HG03354 (cell line): Measurements from ENCODE around the gene GALNTL6.

ENCODE experiments used
- ATAC-seq: cut with Tn5 transposase; IDR thresholded peaks from one replicate; pipeline ENCODE4 v1.9.1; 2021; ENCODE audit warnings: mild to moderate bottlenecking; ENCODE audit not compliant: unreplicated experiment, poor library complexity, severe bottlenecking

The GALNTL6 gene

DNA sequence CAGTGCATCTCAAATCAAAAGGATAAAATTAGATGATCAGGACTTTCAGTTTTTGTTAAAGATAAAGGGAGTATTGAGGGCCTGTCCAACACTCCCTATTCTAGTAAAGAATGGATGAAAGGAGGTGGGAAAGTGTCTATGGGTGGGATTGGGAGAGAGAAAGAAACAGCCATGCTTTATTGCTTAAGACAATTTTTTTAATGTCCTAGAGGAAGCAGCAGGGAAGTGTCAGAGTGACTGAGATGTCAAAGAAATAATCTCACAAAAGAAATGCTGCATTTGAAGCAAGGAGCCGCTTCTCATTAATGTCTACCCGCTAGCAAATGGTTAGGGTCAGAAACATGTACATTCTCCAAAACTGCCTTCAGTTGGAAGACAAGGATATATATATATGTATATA is 1238.0 kb downstream of the GALNTL6 start:
- no peak for ATAC-seq

- no peak for ATAC-seq
These were observed 1238.5 kb downstream of the GALNTL6 start for GRCh38 chr4:173051716-173052115.

DNA sequence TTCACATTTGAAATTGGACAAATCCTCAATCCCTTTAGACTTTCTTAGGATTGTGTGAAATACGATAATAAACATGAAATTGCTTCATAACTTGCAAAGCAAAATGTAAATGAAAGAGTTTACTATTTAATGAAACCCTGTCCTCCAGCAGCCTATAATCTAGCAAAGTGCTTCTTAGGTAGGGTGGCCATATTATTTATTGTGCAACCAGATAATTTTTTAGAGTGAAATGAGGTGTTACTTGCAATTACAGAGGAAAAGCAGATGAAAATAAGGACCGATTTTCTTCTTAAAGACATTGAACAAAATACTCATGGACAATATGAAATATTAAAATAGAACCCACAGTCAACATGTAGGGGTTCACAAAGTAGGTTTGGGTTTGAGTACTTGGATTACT is 1239.2 kb downstream of the GALNTL6 start:
- no peak for ATAC-seq

DNA sequence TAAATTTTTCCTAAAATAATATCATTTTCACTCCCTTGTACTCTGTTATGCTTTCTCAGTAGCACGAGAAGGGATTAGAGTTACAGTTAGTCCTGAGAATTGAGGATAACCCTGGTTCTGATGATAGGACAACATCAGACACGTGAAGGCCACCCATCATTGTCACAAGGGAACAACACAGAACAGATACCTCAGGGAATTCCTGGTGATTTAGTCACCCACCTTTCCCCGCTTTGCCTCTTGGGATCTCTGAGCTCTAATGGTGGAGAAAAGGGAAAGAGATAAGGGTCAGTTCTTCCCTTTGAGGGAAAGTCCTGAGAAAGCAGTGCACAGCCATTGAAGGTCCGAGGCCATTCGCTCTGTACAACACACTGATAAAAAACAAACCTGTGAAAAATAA is 1243.1 kb downstream of the GALNTL6 start:
- ATAC-seq = no peak

- ATAC-seq = no peak
These were observed 1243.5 kb downstream of the GALNTL6 start for GRCh38 chr4:173056710-173057109.

- no peak for ATAC-seq
These were observed 1244.2 kb downstream of the GALNTL6 start for GRCh38 chr4:173057442-173057841.

DNA sequence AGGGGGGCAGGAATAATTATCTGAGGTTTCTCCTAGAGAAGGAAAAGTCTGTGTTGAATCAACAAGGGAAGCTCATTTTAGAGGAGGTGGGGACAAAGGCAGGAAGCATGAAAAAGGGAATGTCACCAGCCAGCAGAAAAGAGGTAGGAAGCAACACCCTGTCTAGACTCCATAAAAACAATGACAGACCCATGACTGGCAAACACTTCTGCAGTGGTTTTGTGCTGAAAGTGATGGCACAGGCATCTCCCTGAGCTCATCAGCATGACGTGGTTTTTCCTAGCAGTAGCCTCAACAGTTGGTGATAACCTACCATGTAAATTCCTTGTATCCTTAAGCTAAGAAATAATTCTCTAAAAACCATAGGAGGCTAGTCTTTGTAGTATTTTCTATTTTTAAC is 1244.7 kb downstream of the GALNTL6 start:
- ATAC-seq = no peak

- no peak for ATAC-seq
These were observed 1248.0 kb downstream of the GALNTL6 start for GRCh38 chr4:173061160-173061559.

DNA sequence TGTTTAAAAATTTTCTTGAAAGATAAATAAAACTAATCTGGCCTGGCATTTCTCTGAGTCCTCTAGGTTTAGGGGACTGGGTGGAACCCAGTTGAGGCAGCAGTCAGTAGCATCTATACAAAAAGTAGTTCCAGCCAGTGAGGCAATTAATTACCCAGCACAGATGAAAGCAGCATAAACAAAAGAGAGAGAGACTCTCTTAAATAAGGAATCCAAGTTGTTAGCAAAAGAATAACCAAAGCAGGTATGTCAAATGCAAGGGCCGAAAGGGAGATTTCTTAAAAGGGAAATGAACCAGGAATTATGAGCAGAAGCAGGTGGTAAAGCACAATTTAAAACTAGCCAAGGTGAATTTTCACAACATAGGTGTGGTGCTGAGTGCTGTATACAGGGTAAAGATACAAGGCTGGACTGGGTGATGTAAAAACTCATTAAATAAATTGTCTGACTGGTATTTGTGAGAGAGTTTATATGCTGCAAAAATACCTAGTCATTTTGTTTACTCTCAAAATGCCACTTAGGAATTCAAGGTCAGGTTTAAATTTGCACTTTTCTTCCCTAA is 1260.8 kb downstream of the GALNTL6 start:
- no peak for ATAC-seq

- no peak for ATAC-seq
These were observed 1261.3 kb downstream of the GALNTL6 start for GRCh38 chr4:173074501-173074946.

GRCh38 chr4:173076903-173077634 is 1263.9 kb downstream of the GALNTL6 start:
- no peak for ATAC-seq

DNA sequence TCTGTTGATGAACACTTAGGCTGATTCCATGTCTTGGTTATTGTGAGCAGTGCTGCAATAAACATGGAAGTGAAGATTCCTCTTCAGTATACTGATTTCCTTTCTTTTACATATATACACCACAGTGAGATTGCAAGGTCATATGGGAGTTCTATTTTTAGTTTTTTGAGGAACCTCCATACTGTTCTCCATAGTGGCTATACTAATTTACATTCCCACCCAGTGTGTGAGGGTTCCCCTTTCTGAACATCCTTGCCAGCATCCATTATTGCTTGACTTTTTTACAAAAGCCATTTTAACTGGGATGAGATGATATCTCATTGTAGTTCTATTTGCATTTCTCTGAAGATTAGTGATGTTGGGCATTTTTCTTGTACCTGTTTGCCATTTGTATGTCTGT is 1274.9 kb downstream of the GALNTL6 start:
- no peak for ATAC-seq
